Muscle of arm (tissue), 12 donors: Measurements from ENCODE around the gene PDHB. TPM values are rescaled to one million over a fixed set of nuclear protein-coding genes. Genes with fewer than 3 reads are reported as not detected.

Source experiments
- DNase-seq: peaks from one replicate; pipeline ENCODE4 v3.0.0-alpha.2; 2013
- polyA plus RNA-seq, 12 donors: library from polyadenylated mRNA; unstranded; fragments of 120-200 nt; gene quantifications; one replicate each; pipeline ENCODE4 v1.2.1, GENCODE V29; 2013; ENCODE audit not compliant: insufficient read length in 12 of 12

Gene PDHB
- polyA plus RNA-seq, 12 donors: 49.8 to 92.5 (median 79.9) TPM; not detected in 1

DNA sequence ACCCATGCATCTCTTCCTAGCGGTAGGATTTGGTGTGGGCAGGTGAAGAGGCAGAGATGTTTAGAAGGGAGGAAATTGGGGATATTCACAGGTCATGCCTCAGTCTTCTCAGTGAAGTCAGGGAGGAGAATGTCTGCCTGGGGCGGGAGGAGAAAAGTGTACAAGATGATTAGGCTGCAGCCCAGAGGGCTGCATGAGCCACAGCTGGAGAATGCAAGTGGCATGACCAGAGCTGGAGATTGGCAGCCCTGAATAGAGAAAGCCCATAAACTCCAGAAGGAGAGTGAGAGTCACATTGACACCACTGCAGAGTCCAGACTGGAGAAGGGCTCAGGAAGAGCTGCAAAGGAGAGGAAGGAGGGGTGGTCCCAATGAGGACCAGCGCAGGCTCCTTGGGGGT is 22.6 kb downstream of the PDHB start:
- DNase-seq: no peak

DNA sequence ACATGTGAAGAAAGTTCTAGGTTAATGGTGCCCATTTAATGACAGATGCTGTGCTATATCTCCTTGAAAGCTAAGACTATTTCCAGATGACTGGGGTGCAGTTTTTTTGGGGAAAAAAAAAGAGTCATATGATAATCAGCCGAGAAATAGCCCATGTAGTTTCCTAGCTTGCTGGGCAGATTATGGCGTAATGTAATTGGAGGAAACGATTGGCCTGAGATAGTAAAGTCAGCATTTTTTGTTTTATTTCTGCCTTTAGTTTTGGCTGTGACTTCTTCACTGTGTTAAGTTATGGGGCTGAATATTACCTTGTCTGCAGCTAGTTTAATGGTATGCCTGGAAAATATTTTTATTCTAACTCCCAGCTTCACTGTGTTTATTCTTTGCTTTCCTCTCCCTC is 24.0 kb downstream of the PDHB start:
- no peak for DNase-seq

- no peak for DNase-seq
These were observed 24.7 kb downstream of the PDHB start for GRCh38 chr3:58408906-58409305.

DNA sequence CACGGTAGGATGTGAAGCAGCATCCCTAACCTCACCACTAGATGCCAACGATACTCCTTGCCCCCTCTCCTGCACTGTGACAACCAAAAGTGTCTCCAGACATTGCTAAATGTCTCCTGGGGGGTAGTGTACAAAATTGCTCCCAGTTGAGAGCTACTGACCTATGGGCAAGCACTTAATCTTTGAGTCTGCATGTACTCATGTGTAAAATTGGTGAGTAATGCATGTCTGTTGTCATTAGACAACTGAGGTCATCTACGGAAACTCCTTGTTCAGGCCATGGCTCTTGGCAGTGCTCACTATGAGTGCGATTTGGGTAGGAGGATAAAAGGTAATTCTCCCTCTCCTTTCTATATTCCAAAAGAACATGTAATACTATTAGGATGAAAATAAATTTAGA is 29.2 kb downstream of the PDHB start:
- DNase-seq: no peak

GRCh38 chr3:58403513-58404109 is 30.0 kb downstream of the PDHB start:
- DNase-seq: no peak

DNA sequence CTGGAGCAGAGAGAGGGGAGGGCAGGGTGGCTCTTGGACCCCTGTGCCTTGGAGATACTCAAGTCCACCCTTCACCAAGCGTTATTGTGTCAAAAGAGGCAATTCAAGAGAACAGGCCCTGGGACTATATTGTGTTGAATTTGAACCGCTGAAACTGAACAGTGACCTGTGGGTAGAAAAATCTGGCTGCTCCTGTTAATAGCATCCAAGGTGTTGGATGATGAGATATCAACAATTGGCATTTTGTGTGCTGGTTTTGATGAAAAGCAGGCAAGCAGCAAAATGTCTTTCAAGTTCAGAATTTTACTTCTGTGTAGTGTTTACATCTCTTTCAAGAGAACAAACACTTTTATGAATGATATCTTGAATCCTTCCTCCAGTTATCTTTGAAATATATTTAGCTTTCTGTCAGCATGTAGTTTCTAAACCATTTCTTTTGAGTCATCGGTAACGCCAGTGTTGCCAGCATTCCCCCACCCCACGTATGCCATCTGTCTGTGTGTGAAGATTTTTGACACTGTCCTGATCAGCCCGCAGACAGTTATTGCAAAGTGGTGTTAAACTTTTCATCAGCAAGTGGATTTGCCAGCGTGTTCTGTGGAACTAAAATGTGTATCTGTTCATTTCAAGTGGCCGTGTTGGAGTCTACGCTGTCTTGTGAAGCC is 34.8 kb downstream of the PDHB start:
- DNase-seq: no peak

GRCh38 chr3:58394339-58394738 is 39.3 kb downstream of the PDHB start:
- no peak for DNase-seq

- no peak for DNase-seq
These were observed 41.5 kb downstream of the PDHB start for GRCh38 chr3:58392181-58392580.

DNA sequence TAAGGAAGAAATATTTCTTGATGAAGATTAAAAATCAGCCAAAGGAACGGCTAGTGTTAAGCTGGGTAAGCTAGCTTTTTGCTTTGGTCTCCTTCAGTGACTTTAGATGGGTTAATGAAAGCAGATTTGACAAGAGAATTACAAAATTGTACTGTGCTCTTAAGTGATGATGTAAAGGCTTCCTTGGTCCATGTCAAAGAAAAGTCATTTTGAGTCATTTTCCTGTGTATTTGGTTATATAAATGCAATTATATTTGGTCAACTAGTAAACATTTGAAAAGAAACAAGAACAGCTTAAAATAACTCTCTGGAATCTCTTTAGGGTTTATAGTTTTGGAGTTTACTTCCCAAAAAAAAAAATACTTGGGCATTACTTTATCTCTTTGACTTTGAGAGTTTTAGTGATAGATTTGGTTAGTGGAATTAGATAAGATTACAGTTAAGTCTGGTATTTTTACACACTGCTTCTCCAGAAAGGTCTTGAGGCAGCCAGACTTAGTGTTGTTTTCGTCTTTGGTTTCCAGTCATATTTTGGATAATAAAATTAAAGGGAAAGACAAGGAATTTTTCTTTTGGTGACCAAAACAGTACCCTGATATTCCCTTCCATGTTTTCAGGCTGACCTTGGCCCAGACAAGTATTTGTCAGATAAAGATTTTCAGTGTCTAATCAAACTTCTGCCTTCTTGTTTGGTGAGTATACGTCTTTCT is 42.3 kb downstream of the PDHB start:
- DNase-seq: no peak

DNA sequence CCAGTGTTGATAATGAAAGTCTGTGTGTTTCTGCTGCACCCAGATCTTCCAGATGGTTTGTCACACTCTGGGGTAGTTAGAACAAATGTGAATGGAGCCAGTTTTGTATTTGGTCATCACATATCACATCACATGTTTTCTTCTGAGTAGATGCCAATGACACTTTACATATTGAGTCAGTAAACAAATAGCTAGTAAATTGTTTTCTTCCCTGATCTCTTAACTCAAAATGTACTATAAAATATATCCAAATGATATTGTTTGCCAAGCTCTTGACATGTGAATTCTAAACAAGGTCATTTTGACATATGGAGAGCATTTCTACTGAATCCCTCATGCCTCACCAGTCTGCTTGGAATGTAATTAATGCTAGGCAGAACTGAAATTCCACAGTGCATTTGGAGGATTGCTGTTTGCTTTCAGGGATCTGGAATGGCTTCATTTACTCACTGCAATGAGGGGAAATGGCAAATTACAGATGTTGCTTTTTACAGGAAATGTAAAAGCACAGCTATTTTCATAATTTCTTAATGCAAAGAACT is 45.0 kb downstream of the PDHB start:
- DNase-seq: peak; percentile 37

- DNase-seq: peak; percentile 43
These were observed 45.7 kb downstream of the PDHB start for GRCh38 chr3:58387650-58388546.

- no peak for DNase-seq
These were observed 46.8 kb downstream of the PDHB start for GRCh38 chr3:58386626-58387365.

GRCh38 chr3:58384381-58385090 is 49.1 kb downstream of the PDHB start:
- DNase-seq: no peak

- no peak for DNase-seq
These were observed 49.7 kb downstream of the PDHB start for GRCh38 chr3:58383904-58384303.

- DNase-seq: no peak
These were observed 50.2 kb downstream of the PDHB start for GRCh38 chr3:58383476-58383875.

DNA sequence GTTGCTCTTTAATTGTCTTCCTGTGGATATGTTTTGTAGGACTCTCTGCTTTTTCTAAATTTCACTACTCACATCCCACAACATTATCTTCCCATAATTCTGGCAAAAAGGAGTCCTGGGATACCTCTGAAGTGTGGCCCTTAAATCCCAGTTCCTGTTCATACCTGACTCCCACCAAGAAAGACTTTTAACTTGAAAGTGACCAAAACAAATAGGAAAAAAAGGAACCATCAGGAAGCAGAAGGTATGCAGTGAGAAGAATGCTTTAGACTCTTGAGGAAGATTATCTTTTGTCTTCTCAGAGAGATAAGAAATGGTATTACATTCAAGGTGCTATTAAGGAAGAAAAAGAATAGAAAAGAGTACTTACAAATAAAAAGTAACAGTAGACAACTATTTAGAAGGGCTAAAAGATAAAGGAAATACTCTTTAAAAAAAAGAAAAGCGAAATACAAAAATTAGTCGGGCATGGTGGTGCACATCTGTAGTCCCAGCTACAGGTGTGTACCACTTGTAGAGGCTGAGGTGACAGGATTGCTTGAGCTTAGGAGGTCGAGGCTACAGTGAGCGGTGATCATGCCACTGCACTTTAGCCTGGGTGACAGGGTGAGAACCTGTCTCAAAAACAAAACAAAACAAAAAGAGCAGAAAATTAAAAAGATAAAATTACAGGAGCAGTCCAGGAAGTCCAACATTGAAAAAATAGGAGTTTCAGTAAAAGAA is 54.1 kb downstream of the PDHB start:
- no peak for DNase-seq

- DNase-seq: no peak
These were observed 55.9 kb downstream of the PDHB start for GRCh38 chr3:58377750-58378149.
